GM12875 (cell line): ENCODE measurements around the gene MON2.
A peak's percentile ranks its signal among the peaks of the same experiment; 100 is the strongest.

Experiments
- H3K4me3 ChIP-seq: one replicate; pipeline ENCODE4 v1.5.1; 2011; ENCODE audit warnings: low read depth, low read length, control low read depth
- CTCF ChIP-seq: IDR thresholded peaks from 2 replicates; pipeline ENCODE4 v1.5.1; 2011; ENCODE audit warnings: low read depth, mild to moderate bottlenecking, control low read depth, inconsistent platforms, low read length, moderate library complexity, borderline replicate concordance; ENCODE audit not compliant: insufficient read depth

Gene MON2

GRCh38 chr12:62627181-62627580 lies 160.6 kb downstream of the MON2 start:
- H3K4me3 ChIP-seq: no peak overlapping the region
- no peak for TF ChIP-seq CTCF

DNA sequence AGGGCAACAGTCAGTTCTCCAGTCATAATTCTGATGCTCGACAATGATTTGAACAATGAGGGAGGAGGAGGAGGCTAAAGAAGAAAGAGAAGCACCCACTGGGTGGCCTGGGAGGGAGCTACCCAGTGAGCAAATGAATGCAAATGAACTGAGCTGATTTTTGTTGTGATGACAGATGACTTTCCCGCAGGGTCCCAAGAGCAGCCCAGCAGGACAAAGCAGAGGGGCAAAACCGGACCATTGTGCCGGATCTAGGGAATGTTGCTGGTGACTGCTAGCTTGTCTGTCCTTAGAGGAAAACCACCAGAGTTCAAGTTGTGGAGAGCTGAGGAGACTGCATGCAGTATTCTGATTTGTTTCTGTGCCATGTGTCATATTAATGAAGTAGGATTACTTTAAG lies 162.8 kb downstream of the MON2 start:
- no peak overlapping the region for H3K4me3 ChIP-seq
- no peak for TF ChIP-seq CTCF

DNA sequence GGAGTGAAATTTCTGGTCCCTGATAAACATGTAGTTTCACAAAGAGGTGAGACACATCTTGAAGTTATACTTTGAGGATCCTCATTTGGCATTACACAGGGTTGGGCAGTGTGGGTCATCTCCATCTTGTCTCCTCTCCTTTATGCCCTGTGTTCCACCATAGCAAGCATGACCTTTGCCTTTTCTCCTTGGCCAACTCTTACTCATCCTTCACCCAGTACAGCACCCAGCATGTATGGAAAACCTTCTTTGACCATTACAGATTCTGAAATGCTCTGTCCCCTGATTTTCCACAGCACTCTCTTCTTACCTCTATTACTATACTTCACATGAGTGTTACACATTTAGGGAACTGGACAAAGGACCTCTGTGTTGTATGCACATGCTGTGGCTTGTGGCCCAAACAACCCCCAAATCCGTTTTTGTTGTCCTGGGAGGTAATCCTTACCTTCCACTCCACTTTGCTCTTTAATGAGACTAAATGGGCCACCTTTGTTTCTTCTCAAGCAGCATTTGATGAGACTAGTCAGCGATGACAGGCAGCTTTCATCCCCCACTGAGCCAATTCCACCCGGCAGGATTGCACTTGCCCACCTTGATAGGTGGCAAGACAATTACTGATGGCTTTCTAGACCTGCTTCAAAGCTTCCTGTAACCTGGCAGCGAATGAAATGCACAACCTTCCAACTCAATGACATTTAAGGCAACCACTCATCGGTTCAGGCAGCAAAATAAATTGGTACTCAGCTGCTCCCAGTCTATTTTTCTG lies 163.5 kb downstream of the MON2 start:
- no peak for TF ChIP-seq CTCF
- no peak overlapping the region for H3K4me3 ChIP-seq

DNA sequence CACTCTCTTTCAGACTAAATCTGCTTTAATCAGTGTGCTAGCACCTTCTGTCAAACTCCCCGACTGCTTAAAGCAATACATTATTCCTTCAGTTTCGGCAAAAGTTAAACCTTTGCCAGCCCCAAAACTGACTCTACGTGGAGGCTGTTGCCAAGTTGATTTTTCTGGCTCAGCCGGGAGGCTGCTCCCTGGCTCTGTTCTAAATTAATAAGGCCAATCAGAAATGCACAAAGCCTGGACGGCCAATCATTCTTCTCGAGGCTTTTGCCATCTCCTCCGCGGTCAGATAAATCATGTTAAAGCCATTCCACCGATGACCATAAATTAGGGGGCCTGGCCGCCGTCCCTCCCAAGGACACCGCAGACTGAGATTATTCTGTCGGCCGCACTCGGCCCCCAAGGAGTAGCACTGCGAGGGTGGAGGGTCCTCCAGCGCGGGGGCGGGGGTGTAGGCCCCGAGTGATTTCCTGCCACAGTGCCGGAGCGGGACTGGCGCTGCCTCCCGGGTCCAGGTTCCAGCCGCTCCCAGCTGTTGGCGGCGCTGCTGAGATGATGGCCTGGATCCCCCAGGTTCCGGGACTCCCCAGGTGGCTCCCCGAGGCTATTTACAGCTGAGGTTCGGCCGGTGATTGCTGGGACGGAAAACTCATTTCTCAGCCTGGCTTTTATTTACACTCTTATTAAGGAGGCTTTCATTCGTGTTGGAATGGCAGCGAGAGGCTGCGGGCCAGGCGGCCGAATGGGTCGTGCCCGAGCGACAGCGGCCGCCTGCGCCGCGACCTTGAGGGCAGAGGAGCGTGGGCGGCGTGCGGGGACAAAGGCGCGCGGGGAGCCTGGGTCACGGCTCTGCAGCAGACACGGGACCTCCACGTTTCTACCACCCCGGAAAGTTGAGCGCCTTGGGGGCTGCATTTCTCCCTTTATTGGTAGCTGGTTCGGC lies 165.1 kb downstream of the MON2 start:
- peak; percentile 43; the same call in 1 of the 2 replicates for TF ChIP-seq CTCF
- H3K4me3 ChIP-seq: peak overlapping the region; percentile 52

- no peak for TF ChIP-seq CTCF
- peak overlapping the region; percentile 52 for H3K4me3 ChIP-seq
Measured at GRCh38 chr12:62632411-62632918, 165.8 kb downstream of the MON2 start.

GRCh38 chr12:62635649-62636048 lies 169.0 kb downstream of the MON2 start:
- TF ChIP-seq CTCF: no peak
- H3K4me3 ChIP-seq: no peak overlapping the region
